ENCODE measurements around the gene SPECC1L. TPM values are rescaled to one million over a fixed set of nuclear protein-coding genes. Genes with fewer than 3 reads are reported as not detected.
"Not testable (repeated sequence)": the region's sequence is repeated elsewhere in the genome, so short reads cannot be mapped to it uniquely, and the experiment has no call there.

Gene SPECC1L
- total and polyA plus RNA-seq, 7 experiments from 2014 or later = 14.6 to 69.0 (median 39.9) TPM

- intact Hi-C loops (cut with micrococcal nuclease) = not testable (repeated sequence)
Measured at GRCh38 chr22:24251286-24251685, 19.3 kb upstream of the SPECC1L start.

GRCh38 chr22:24253126-24253525 lies 17.5 kb upstream of the SPECC1L start:
- H3K27me3 ChIP-seq (ENCODE audit: control insufficient read depth in 2 of 2, insufficient read depth in 2 of 2, low read length in 2 of 2); H3K4me1 ChIP-seq (ENCODE audit: control insufficient read depth in 2 of 2, insufficient read depth in 2 of 2, low read length in 2 of 2); DNase-seq; ATAC-seq; H3K27me3 Mint-ChIP-seq; H3K4me1 Mint-ChIP-seq; POLR2A ChIA-PET; H3K4me3 ChIP-seq (ENCODE audit: low read length); H3K9me3 ChIP-seq (ENCODE audit: control insufficient read depth in 2 of 3, low read length in 3 of 3); H3K27ac Mint-ChIP-seq; H3K36me3 Mint-ChIP-seq; H3K36me3 ChIP-seq (ENCODE audit: control insufficient read depth in 2 of 3, insufficient read depth in 3 of 3, low read length in 3 of 3); CTCF ChIA-PET; intact Hi-C loops (cut with micrococcal nuclease); H3K4me3 Mint-ChIP-seq; H3K9me3 Mint-ChIP-seq; H3K27ac ChIP-seq (ENCODE audit: low read depth, low read length): not testable (repeated sequence)

More at GRCh38 chr22:24251286-24251685, 19.3 kb upstream of the SPECC1L start:
- CTCF ChIA-PET; DNase-seq; H3K27me3 ChIP-seq (ENCODE audit: control insufficient read depth in 2 of 2, insufficient read depth in 2 of 2, low read length in 2 of 2); H3K36me3 Mint-ChIP-seq; H3K4me3 Mint-ChIP-seq; H3K9me3 Mint-ChIP-seq; H3K36me3 ChIP-seq (ENCODE audit: control insufficient read depth in 2 of 3, insufficient read depth in 3 of 3, low read length in 3 of 3); H3K27ac ChIP-seq (ENCODE audit: low read depth, low read length); ATAC-seq; H3K4me1 ChIP-seq (ENCODE audit: control insufficient read depth in 2 of 2, insufficient read depth in 2 of 2, low read length in 2 of 2); H3K9me3 ChIP-seq (ENCODE audit: control insufficient read depth in 2 of 3, low read length in 3 of 3); H3K4me1 Mint-ChIP-seq; H3K4me3 ChIP-seq (ENCODE audit: low read length); POLR2A ChIA-PET; H3K27ac Mint-ChIP-seq; H3K27me3 Mint-ChIP-seq: not testable (repeated sequence)

GRCh38 chr22:24256136-24256535 lies 14.5 kb upstream of the SPECC1L start:
- H3K27ac Mint-ChIP-seq; H3K27ac ChIP-seq (ENCODE audit: low read depth, low read length); H3K4me3 Mint-ChIP-seq; ATAC-seq; H3K9me3 ChIP-seq (ENCODE audit: control insufficient read depth in 2 of 3, low read length in 3 of 3); H3K4me3 ChIP-seq (ENCODE audit: low read length); H3K36me3 Mint-ChIP-seq; H3K4me1 Mint-ChIP-seq; DNase-seq; intact Hi-C loops (cut with micrococcal nuclease); H3K9me3 Mint-ChIP-seq; H3K4me1 ChIP-seq (ENCODE audit: control insufficient read depth in 2 of 2, insufficient read depth in 2 of 2, low read length in 2 of 2); H3K27me3 Mint-ChIP-seq; H3K36me3 ChIP-seq (ENCODE audit: control insufficient read depth in 2 of 3, insufficient read depth in 3 of 3, low read length in 3 of 3); CTCF ChIA-PET; POLR2A ChIA-PET; H3K27me3 ChIP-seq (ENCODE audit: control insufficient read depth in 2 of 2, insufficient read depth in 2 of 2, low read length in 2 of 2): not testable (repeated sequence)

GRCh38 chr22:24256736-24257135 lies 13.9 kb upstream of the SPECC1L start:
- H3K27me3 ChIP-seq (ENCODE audit: control insufficient read depth in 2 of 2, insufficient read depth in 2 of 2, low read length in 2 of 2); H3K27ac ChIP-seq (ENCODE audit: low read depth, low read length); H3K36me3 ChIP-seq (ENCODE audit: control insufficient read depth in 2 of 3, insufficient read depth in 3 of 3, low read length in 3 of 3); CTCF ChIA-PET; H3K27me3 Mint-ChIP-seq; H3K9me3 ChIP-seq (ENCODE audit: control insufficient read depth in 2 of 3, low read length in 3 of 3); H3K9me3 Mint-ChIP-seq; H3K4me3 Mint-ChIP-seq; H3K4me1 Mint-ChIP-seq; ATAC-seq; H3K4me3 ChIP-seq (ENCODE audit: low read length); H3K27ac Mint-ChIP-seq; intact Hi-C loops (cut with micrococcal nuclease); H3K36me3 Mint-ChIP-seq; POLR2A ChIA-PET; H3K4me1 ChIP-seq (ENCODE audit: control insufficient read depth in 2 of 2, insufficient read depth in 2 of 2, low read length in 2 of 2); DNase-seq: not testable (repeated sequence)

- H3K27ac ChIP-seq (ENCODE audit: low read depth, low read length); H3K27me3 Mint-ChIP-seq; intact Hi-C loops (cut with micrococcal nuclease); H3K9me3 Mint-ChIP-seq; H3K27me3 ChIP-seq (ENCODE audit: control insufficient read depth in 2 of 2, insufficient read depth in 2 of 2, low read length in 2 of 2); H3K27ac Mint-ChIP-seq; H3K4me1 ChIP-seq (ENCODE audit: control insufficient read depth in 2 of 2, insufficient read depth in 2 of 2, low read length in 2 of 2); CTCF ChIA-PET; POLR2A ChIA-PET; H3K4me3 ChIP-seq (ENCODE audit: low read length); H3K9me3 ChIP-seq (ENCODE audit: control insufficient read depth in 2 of 3, low read length in 3 of 3); H3K36me3 Mint-ChIP-seq; H3K36me3 ChIP-seq (ENCODE audit: control insufficient read depth in 2 of 3, insufficient read depth in 3 of 3, low read length in 3 of 3); H3K4me3 Mint-ChIP-seq; H3K4me1 Mint-ChIP-seq: not testable (repeated sequence)
- DNase-seq (peak; percentile 39 to 66 (median 54)), ATAC-seq (peak; percentile 68)
Measured at GRCh38 chr22:24259459-24259858, 11.2 kb upstream of the SPECC1L start.

- H3K27me3 Mint-ChIP-seq; H3K4me3 Mint-ChIP-seq; CTCF ChIA-PET; H3K27ac Mint-ChIP-seq; H3K4me1 ChIP-seq (ENCODE audit: control insufficient read depth in 2 of 2, insufficient read depth in 2 of 2, low read length in 2 of 2); H3K9me3 Mint-ChIP-seq; DNase-seq; H3K27me3 ChIP-seq (ENCODE audit: control insufficient read depth in 2 of 2, insufficient read depth in 2 of 2, low read length in 2 of 2); intact Hi-C loops (cut with micrococcal nuclease); H3K9me3 ChIP-seq (ENCODE audit: control insufficient read depth in 2 of 3, low read length in 3 of 3); H3K4me1 Mint-ChIP-seq; POLR2A ChIA-PET; H3K27ac ChIP-seq (ENCODE audit: low read depth, low read length); H3K4me3 ChIP-seq (ENCODE audit: low read length); H3K36me3 Mint-ChIP-seq; ATAC-seq; H3K36me3 ChIP-seq (ENCODE audit: control insufficient read depth in 2 of 3, insufficient read depth in 3 of 3, low read length in 3 of 3): not testable (repeated sequence)
Measured at GRCh38 chr22:24262185-24262749, 8.4 kb upstream of the SPECC1L start.

- H3K27ac Mint-ChIP-seq; H3K4me1 Mint-ChIP-seq; DNase-seq; CTCF ChIA-PET; H3K36me3 Mint-ChIP-seq; H3K4me1 ChIP-seq (ENCODE audit: control insufficient read depth in 2 of 2, insufficient read depth in 2 of 2, low read length in 2 of 2); H3K4me3 Mint-ChIP-seq; ATAC-seq; intact Hi-C loops (cut with micrococcal nuclease); H3K27me3 ChIP-seq (ENCODE audit: control insufficient read depth in 2 of 2, insufficient read depth in 2 of 2, low read length in 2 of 2); POLR2A ChIA-PET; H3K36me3 ChIP-seq (ENCODE audit: control insufficient read depth in 2 of 3, insufficient read depth in 3 of 3, low read length in 3 of 3); H3K27me3 Mint-ChIP-seq; H3K9me3 ChIP-seq (ENCODE audit: control insufficient read depth in 2 of 3, low read length in 3 of 3); H3K4me3 ChIP-seq (ENCODE audit: low read length); H3K27ac ChIP-seq (ENCODE audit: low read depth, low read length); H3K9me3 Mint-ChIP-seq: not testable (repeated sequence)
Measured at GRCh38 chr22:24263479-24263878, 7.2 kb upstream of the SPECC1L start.

Data from naive thymus-derived CD4-positive, alpha-beta T cell (primary cell).